H9 (cell line): ENCODE measurements around the gene TSPAN32. TPM values are rescaled to one million over a fixed set of nuclear protein-coding genes. Genes with fewer than 3 reads are reported as not detected.

Source experiments
- DNase-seq: peaks from one replicate; pipeline ENCODE4 v3.0.0-alpha.2; 2017
- H2AFZ ChIP-seq: one replicate; pipeline ENCODE4 v1.6.1; 2013; ENCODE audit warnings: mild to moderate bottlenecking, low read length, control low read depth, moderate library complexity
- H2AK5ac ChIP-seq: 2 replicates; pipeline ENCODE4 v1.6.1; 2013; ENCODE audit warnings: low read length, control low read depth, mixed read lengths; ENCODE audit not compliant: insufficient read length
- H2BK120ac ChIP-seq: one replicate; pipeline ENCODE4 v1.6.1; 2013; ENCODE audit warnings: low read depth, mild to moderate bottlenecking, low read length, control low read depth, inconsistent platforms; ENCODE audit not compliant: poor library complexity, severe bottlenecking
- H2BK12ac ChIP-seq: 2 replicates; pipeline ENCODE4 v1.6.1; 2013; ENCODE audit warnings: low read length, control low read depth, mixed read lengths, low read depth; ENCODE audit not compliant: insufficient read length
- H2BK15ac ChIP-seq: 2 replicates; pipeline ENCODE4 v1.6.1; 2013; ENCODE audit warnings: low read depth, low read length, control low read depth
- H2BK20ac ChIP-seq: one replicate; pipeline ENCODE4 v1.6.1; 2013; ENCODE audit warnings: low read depth, mild to moderate bottlenecking, low read length, control low read depth, inconsistent platforms; ENCODE audit not compliant: poor library complexity, severe bottlenecking
- H2BK5ac ChIP-seq: 2 replicates; pipeline ENCODE4 v1.6.1; 2013; ENCODE audit warnings: low read length, control low read depth, mixed read lengths; ENCODE audit not compliant: insufficient read length
- H3K14ac ChIP-seq: 2 replicates; pipeline ENCODE4 v1.6.1; 2013; ENCODE audit warnings: low read length, control low read depth; ENCODE audit not compliant: insufficient read depth
- H3K18ac ChIP-seq: 2 replicates; pipeline ENCODE4 v1.6.1; 2013; ENCODE audit warnings: low read depth, mild to moderate bottlenecking, mixed read lengths, low read length, control low read depth; ENCODE audit not compliant: insufficient read length
- H3K23ac ChIP-seq: 2 replicates; pipeline ENCODE4 v1.6.1; 2013; ENCODE audit warnings: low read length, control low read depth, mixed read lengths, low read depth; ENCODE audit not compliant: insufficient read length
- H3K23me2 ChIP-seq: 2 replicates; pipeline ENCODE4 v1.6.1; 2013; ENCODE audit warnings: low read depth, mild to moderate bottlenecking, mixed read lengths, low read length, control low read depth; ENCODE audit not compliant: insufficient read length, poor library complexity, severe bottlenecking
- H3K27ac ChIP-seq: 2 replicates; pipeline ENCODE4 v1.5.1; 2013; ENCODE audit warnings: low read length, control low read depth, mixed read lengths, low read depth; ENCODE audit not compliant: insufficient read length
- H3K27me3 ChIP-seq: 2 replicates; pipeline ENCODE4 v1.6.1; 2013; ENCODE audit warnings: low read length, control low read depth, inconsistent platforms; ENCODE audit not compliant: insufficient read depth
- H3K4ac ChIP-seq: 2 replicates; pipeline ENCODE4 v1.6.1; 2013; ENCODE audit warnings: low read depth, mild to moderate bottlenecking, control low read depth, inconsistent platforms, low read length, moderate library complexity
- H3K4me1 ChIP-seq: 2 replicates; pipeline ENCODE4 v1.6.1; 2013; ENCODE audit warnings: low read length, control low read depth, inconsistent platforms; ENCODE audit not compliant: insufficient read depth
- H3K4me2 ChIP-seq: 2 replicates; pipeline ENCODE4 v1.6.1; 2013; ENCODE audit warnings: low read length, control low read depth, mixed read lengths; ENCODE audit not compliant: insufficient read length, insufficient read depth
- H3K56ac ChIP-seq: 2 replicates; pipeline ENCODE4 v1.6.1; 2013; ENCODE audit warnings: low read depth, mild to moderate bottlenecking, mixed read lengths, low read length, control low read depth; ENCODE audit not compliant: insufficient read length
- H3K79me1 ChIP-seq: 2 replicates; pipeline ENCODE4 v1.6.1; 2013; ENCODE audit warnings: low read depth, mild to moderate bottlenecking, moderate library complexity, low read length, control low read depth, inconsistent platforms; ENCODE audit not compliant: insufficient read depth, poor library complexity, severe bottlenecking
- H3K79me2 ChIP-seq: 2 replicates; pipeline ENCODE4 v1.6.1; 2013; ENCODE audit warnings: low read length, control low read depth, inconsistent platforms; ENCODE audit not compliant: insufficient read depth
- H3K9ac ChIP-seq: 2 replicates; pipeline ENCODE4 v1.6.1; 2013; ENCODE audit warnings: low read length, control low read depth, mixed read lengths; ENCODE audit not compliant: insufficient read length; ENCODE audit errors: extremely low read depth
- H3K9me3 ChIP-seq: one replicate; pipeline ENCODE4 v1.6.1; 2013; ENCODE audit warnings: low read depth, low read length, inconsistent platforms; ENCODE audit not compliant: control insufficient read depth
- H3T11ph ChIP-seq: one replicate; pipeline ENCODE4 v1.6.1; 2013; ENCODE audit warnings: mild to moderate bottlenecking, low read length, control low read depth, inconsistent platforms
- H4K20me1 ChIP-seq: one replicate; pipeline ENCODE4 v1.6.1; 2013; ENCODE audit not compliant: control insufficient read depth, insufficient read length, insufficient read depth
- H4K5ac ChIP-seq: 2 replicates; pipeline ENCODE4 v1.6.1; 2013; ENCODE audit warnings: low read depth, mild to moderate bottlenecking, mixed read lengths, low read length, control low read depth; ENCODE audit not compliant: insufficient read length
- H4K8ac ChIP-seq: replicated peaks from 2 replicates; pipeline ENCODE4 v1.6.1; 2013; ENCODE audit warnings: low read length, control low read depth, mixed read lengths, low read depth; ENCODE audit not compliant: insufficient read length
- H4K91ac ChIP-seq: 2 replicates; pipeline ENCODE4 v1.6.1; 2013; ENCODE audit warnings: low read depth, mild to moderate bottlenecking, moderate library complexity, mixed read lengths, low read length, control low read depth; ENCODE audit not compliant: insufficient read length
- H3K27ac Mint-ChIP-seq, 3 experiments: 2 replicates in 2 of 3; 3 replicates in 1 of 3; pipeline ENCODE4 v1.8.0; 2020 to 2021; ENCODE audit warnings: mixed read lengths in 3 of 3, mild to moderate bottlenecking in 1 of 3, moderate library complexity in 1 of 3
- H3K27me3 Mint-ChIP-seq: 2 replicates; pipeline ENCODE4 v1.8.0; 2021; ENCODE audit warnings: low read depth, mild to moderate bottlenecking, moderate library complexity, mixed read lengths
- H3K36me3 Mint-ChIP-seq, 3 experiments: 2 replicates in 2 of 3; 3 replicates in 1 of 3; pipeline ENCODE4 v1.8.0; 2020 to 2021; ENCODE audit warnings: low read depth in 3 of 3, mixed read lengths in 3 of 3; ENCODE audit not compliant: insufficient read depth in 1 of 3
- H3K4me1 Mint-ChIP-seq, 2 experiments: 2 replicates each; pipeline ENCODE4 v1.8.0; 2020; ENCODE audit warnings: mixed read lengths in 2 of 2
- H3K4me3 Mint-ChIP-seq, 2 experiments: 2 replicates in 1 of 2; 3 replicates in 1 of 2; pipeline ENCODE4 v1.8.0; 2020 to 2021; ENCODE audit warnings: mild to moderate bottlenecking in 2 of 2, mixed read lengths in 2 of 2, moderate library complexity in 1 of 2
- H3K9me3 Mint-ChIP-seq, 2 experiments: 2 replicates in 1 of 2; 3 replicates in 1 of 2; pipeline ENCODE4 v1.8.0; 2020; ENCODE audit warnings: mild to moderate bottlenecking in 2 of 2, mixed read lengths in 2 of 2, moderate library complexity in 1 of 2
- CTCF ChIP-seq: fragments of 200-600 bp; sonication (generic); conservative IDR thresholded peaks from 3 replicates; pipeline ENCODE4 v1.8.0; 2021; ENCODE audit warnings: antibody characterized with exemption, mild to moderate bottlenecking
- WGBS: extraction: QIAGEN DNeasy Blood & Tissue Kit; methylation state at CpG from one replicate; pipeline ENCODE4 v1.1.7; 2013; ENCODE audit warnings: missing lambda C conversion rate, low lambda C conversion rate, mixed read lengths; ENCODE audit not compliant: insufficient read length; ENCODE audit errors: extremely low coverage; 5-methylcytosine and 5-hydroxymethylcytosine counted together
- total RNA-seq: library from RNA; stranded (reverse); gene quantifications from 2 replicates; pipeline ENCODE4 v1.2.1, GENCODE V29; 2021

The TSPAN32 gene
- total RNA-seq, 1 experiment from 2014 or later: not detected

GRCh38 chr11:2272228-2272945, 29.4 kb upstream of the TSPAN32 start:
- Histone ChIP-seq H2AK5ac (no peak overlapping the region), H2AFZ (no peak overlapping the region), H3K79me2 (no peaks in the 10 kb centered on the region), H3K56ac (no peak overlapping the region), H3K79me1 (no peaks in the 10 kb centered on the region), H3T11ph (no peak overlapping the region), H2BK20ac (no peak overlapping the region), H3K23me2 (peaks cover 7% of the 10 kb centered on the region), H2BK15ac (no peak overlapping the region), H3K4me2 (no peak overlapping the region), H4K20me1 (peaks cover 4% of the 10 kb centered on the region), H3K4me1 (no peaks in the 10 kb centered on the region), H2BK5ac (no peak overlapping the region), H4K8ac (no peak overlapping the region), H3K9ac (no peak overlapping the region), H4K91ac (no peak overlapping the region), H2BK12ac (no peak overlapping the region), H3K18ac (no peak overlapping the region), H3K9me3 (no peaks in the 10 kb centered on the region), H3K27me3 (peaks cover 29% of the 10 kb centered on the region; the same call in 1 of the 2 replicates), H3K27ac (no peak overlapping the region), H2BK120ac (no peak overlapping the region), H3K4ac (no peak overlapping the region), H3K14ac (no peak overlapping the region), H4K5ac (no peak overlapping the region), H3K23ac (no peak overlapping the region)
- no peaks in the 10 kb centered on the region; a peak in 1 of 7 replicates for H3K36me3 Mint-ChIP-seq
- H3K9me3 Mint-ChIP-seq: peaks cover 0 to 3% of the 10 kb centered on the region in 2 experiments; a peak in 4 of 5 replicates
- no peak for TF ChIP-seq CTCF
- WGBS: no CpG with 5 or more reads among the region's 21 CpGs
- peaks cover 92% of the 10 kb centered on the region for H3K27me3 Mint-ChIP-seq
- H3K4me1 Mint-ChIP-seq: peaks cover 9 to 16% of the 10 kb centered on the region in 2 experiments
- no peak overlapping the region for H3K4me3 Mint-ChIP-seq
- no peak overlapping the region for H3K27ac Mint-ChIP-seq
- no peak for DNase-seq
